Stimulated activated CD4-positive, alpha-beta T cell treated with anti-CD3 and anti-CD28 coated beads, TNF-alpha, amount 100 ng/mL, for 4 hours (primary cell): ENCODE measurements around the gene RAET1E.
A peak's percentile ranks its signal among the peaks of the same experiment; 100 is the strongest.
"Not testable (repeated sequence)": the region's sequence is repeated elsewhere in the genome, so short reads cannot be mapped to it uniquely, and the experiment has no call there.

Experiments used
- DNase-seq, 3 experiments: peaks; one replicate each; pipeline ENCODE4 v3.0.0-alpha.2; 2020; ENCODE audit warnings: low read depth in 3 of 3

RAET1E gene

GRCh38 chr6:149910721-149911151, 12.8 kb upstream of the RAET1E start:
- DNase-seq, result no peak

DNA sequence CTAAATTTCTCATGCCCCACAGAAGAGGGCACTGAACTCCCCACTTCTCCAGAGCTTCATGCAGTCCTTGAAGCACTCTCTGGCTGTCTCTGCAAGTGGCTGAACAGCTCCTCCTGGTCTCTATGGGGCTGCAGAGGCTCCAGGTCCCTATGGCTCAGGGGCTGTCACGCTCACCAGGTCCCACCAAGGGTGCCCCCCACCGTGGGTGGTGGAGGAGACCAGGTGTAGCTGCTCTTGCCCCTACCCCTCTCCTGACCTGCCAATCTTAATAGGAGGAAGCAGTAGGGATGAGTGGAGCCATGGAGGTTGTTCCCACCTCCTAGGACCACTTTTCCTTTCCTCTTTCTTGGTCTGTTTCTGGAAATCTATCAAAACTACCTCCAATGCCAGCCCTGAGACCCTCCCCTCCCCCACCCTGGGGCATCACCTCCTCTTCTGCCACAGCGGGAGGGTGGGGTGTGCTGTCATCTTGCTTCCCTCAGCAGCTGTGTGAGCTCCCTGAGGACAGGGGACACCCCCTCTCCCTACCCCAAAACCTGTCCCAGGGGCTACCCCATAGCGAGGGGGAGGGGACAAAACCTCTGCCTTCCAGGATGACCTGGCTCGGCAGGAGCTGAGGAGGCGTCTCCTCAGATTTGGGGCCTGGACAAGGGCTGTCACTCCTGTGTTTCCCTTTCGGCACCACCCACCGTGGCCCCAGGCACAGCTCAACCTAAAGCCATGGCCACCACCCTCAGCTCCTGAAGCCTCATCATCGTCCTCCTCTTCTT, 12.0 kb upstream of the RAET1E start:
- DNase-seq, result no peak

- DNase-seq, result not testable (repeated sequence)
Observed at GRCh38 chr6:149908480-149908879, 10.6 kb upstream of the RAET1E start.

DNA sequence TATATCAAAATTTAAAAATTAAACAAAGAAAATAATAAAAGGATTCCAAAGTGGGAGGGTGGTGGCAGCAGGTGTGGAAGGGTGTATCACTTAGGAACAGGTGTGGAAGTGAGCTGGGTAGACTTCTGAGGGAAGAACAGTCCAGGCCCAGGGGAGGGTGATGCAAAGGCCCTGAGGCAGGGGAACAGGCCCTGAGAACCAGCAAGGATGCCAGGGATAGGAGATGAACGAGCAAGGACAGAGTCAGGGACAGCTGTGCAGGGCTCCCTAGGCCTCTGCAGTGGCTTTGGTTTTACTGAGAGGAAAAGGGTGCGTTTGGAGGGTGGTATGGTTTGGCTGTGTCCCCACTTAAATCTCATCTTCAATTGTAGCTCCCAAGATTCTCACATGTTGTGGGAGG, 9.4 kb upstream of the RAET1E start:
- DNase-seq, result no peak

DNA sequence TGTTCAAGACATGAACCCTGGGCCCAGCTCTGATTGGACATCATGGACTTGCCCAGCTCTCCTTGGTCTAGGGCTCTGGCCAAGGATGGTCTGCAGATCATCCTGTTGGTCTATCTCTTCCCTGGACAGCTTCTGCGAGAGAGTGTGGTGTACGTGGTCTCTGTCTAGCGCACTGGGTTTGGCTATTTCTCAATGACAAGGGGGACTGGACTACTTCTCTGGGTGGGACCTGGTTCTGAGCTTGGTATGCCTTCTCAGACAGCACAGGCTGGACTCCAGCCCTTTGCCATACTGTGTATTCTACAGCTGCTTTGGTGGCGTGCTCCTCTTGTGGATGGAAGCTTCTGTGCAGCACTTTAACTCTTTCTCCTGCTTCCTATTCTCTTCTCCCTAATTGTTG, 8.5 kb upstream of the RAET1E start:
- DNase-seq, result no peak

- DNase-seq, result no peak
Observed at GRCh38 chr6:149905911-149906371, 8.0 kb upstream of the RAET1E start.

- no peak for DNase-seq
Observed at GRCh38 chr6:149905371-149905910, 7.5 kb upstream of the RAET1E start.

DNA sequence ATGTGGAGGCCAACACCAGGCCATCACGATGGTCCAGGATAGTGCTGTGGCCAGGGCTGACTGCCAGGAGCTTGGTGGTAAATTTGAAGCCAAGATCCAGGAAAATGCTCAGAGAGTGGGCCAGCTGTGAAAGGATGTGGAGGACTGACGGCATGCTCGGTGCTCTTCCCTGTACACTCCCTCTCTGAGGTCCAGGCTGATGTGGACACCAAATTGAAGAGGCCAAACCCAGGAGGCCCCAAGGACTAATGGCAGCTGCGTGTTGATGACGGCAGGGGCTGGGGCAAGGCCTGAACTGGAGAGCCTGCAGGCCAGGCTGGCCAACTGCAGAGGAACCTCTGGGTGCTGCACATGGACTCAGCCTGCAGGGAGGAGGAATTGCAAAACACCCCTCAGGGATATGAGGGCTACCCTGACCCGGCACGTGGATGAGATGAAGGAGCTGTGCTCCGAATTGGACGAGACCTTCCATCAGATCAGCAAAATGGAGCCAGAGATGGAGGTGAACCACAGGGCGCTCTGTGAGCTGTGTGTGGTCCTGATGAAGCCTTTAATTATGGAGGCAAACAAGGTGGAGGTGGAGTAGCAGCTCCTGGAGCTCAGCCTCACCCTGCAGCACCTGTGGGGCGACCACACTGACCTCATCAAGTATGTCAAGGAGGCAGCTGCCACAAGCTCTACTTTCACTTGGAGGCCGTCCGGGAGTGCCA, 6.9 kb upstream of the RAET1E start:
- DNase-seq, result no peak

DNA sequence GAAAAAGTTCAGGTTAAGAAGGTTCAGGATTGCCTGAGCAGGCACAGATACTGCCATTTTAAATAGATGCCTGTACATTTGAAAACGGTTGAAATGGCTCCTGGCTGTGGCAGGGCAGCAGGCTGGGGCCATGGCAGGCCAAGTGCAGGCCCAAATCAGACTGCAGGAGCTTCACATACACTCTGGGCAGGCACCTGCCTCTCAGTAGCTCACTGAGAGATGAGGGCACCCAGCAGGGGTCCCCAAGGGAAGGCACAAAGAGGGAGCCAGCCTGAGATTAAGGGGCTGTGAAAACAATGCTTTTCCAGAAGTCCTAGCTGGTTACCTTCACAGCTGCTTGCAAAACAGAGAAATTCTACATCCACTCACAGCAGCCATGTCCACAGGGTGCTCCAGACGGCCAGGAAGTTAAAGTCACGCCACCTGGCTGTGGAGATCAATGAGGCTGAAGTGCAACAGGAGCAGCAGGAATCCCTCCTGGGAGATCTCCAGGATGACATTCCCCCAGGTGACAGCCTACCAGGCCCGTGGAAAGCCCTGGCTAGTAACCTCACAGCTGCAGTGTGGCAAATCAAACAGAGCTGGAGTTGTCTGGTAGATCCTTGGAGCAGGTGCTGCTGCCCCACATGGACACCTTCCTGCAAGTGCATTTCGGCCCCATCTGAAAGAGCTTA, 6.2 kb upstream of the RAET1E start:
- no peak for DNase-seq

- no peak for DNase-seq
Observed at GRCh38 chr6:149901444-149902140, 3.7 kb upstream of the RAET1E start.

- DNase-seq, result no peak
Observed at GRCh38 chr6:149900620-149901443, 2.9 kb upstream of the RAET1E start.

DNA sequence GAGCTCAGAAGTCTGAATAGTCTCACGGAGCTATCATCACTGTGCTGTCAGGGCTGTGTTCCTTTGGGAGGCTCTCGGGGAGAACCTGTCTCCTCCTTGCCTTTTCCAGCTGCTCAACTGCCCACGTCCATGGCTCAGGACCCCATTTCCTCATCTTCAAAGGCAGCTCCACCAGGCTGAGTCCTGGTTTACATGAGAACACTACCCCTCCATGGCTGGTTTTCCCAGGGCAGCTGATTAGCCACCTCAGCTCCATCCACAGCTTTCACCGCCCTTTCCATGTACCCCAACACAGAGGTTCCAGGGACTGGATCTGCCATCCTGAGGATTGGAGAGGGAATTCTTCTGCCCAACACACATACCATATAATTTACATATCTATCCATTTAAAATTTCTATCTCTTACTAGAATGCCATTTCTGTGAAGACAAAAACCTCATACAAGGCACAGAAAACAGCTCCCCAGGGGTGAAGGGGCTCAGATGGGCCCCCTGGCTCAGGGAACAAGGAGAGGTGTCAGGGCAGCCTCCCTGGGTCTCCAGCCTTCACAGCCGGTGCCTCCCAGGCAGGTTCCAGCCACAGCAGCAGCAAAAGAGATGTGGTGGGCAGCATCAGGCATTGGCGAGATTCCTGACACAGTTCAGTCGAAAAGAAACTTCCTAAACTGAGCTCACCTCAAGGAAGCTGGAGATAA, 2.2 kb upstream of the RAET1E start:
- DNase-seq, result no peak

DNA sequence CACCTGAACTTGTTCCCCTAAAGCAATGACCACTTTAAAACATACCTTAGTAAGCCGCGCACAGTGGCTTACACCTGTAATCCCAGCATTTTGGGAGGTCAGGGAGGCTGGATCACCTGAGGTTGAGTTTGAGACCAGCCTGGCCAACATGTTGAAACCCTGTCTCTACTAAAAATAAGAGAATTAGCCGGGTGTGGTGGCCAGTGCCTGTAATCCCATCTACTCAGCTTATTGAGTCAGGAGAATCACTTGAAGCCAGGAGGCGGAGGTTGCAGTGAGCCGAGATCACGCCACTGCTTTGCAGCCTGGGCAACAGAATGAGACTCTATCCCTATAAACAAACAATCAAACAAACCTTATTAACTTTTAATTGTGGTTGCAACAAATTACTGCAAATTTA, 1.6 kb upstream of the RAET1E start:
- no peak for DNase-seq

- no peak for DNase-seq
Observed at GRCh38 chr6:149898966-149899365, 1.1 kb upstream of the RAET1E start.

DNA sequence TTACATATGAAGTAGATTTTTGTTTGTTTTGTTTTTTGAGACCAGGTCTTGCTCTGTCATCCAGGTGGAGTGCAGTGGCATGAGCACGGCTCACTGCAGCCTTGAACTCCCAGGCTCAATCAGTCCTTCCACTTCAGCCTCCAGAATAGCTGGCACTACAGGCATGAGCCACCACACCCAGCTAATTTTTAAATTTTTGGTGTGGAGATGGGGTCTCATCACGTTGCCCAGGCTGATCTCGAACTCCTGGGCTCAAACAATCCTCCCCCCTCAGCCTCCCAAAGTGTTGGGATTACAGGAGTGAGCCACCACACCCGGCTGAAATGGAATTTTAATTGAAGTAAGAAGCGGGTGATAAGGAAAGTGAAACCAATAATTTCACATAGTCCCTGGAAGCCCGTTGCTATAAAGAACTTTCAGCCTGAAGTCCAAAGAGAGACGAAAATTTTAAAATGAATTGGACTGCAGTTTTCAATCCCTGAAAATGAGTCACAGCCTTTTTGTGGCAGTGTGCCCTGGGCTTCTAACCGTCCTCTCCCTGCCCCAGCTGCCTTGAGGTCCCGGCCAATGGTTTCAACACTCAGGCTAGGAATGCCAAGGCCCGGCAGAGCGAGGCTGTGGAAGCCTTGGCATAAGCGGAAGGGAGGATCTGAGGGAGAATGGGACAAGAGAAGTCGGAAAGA, 757 bp downstream of the RAET1E start:
- DNase-seq, result no peak

- no peak for DNase-seq
Observed at GRCh38 chr6:149896491-149896890, 1.4 kb downstream of the RAET1E start.

GRCh38 chr6:149895833-149896271, 2.1 kb downstream of the RAET1E start:
- DNase-seq, result peak in 1 of 3 experiments; percentile 23

GRCh38 chr6:149895048-149895590, 2.8 kb downstream of the RAET1E start:
- DNase-seq, result no peak

- DNase-seq, result not testable (repeated sequence)
Observed at GRCh38 chr6:149891864-149892263, 6.0 kb downstream of the RAET1E start.
